Activated naive CD8-positive, alpha-beta T cell treated with anti-CD3 and anti-CD28 coated beads, Interleukin-2, amount 10 ng/mL, durations not matched to agents 7 days and 5 days (primary cell): ENCODE data around the gene C15orf39. TPM values are rescaled to one million over a fixed set of nuclear protein-coding genes. Genes with fewer than 3 reads are reported as not detected.

Source experiments
- ATAC-seq: fragments of 150-1000 bp; cut with Tn5 transposase; one replicate; pipeline ENCODE4 v1.10.0; 2021; ENCODE audit warnings: low read depth, moderate library complexity
- POLR2A ChIA-PET: fragments of 350-600 bp; sonication (Branson Sonifier 250); formaldehyde crosslinking; loops from one replicate; lab custom pipeline; 2021; ENCODE audit warnings: antibody characterized with exemption; lab: Charles Lee
- DNase-seq: peaks from one replicate; pipeline ENCODE4 v3.0.0; 2021
- H3K27ac Mint-ChIP-seq: one replicate; pipeline ENCODE4 v1.8.0; 2022; ENCODE audit warnings: mild to moderate bottlenecking, mixed read lengths
- H3K27me3 Mint-ChIP-seq: one replicate; pipeline ENCODE4 v1.8.0; 2022; ENCODE audit warnings: mild to moderate bottlenecking, moderate library complexity, mixed read lengths
- H3K36me3 Mint-ChIP-seq: one replicate; pipeline ENCODE4 v1.8.0; 2021; ENCODE audit warnings: mild to moderate bottlenecking, mixed read lengths
- H3K4me1 Mint-ChIP-seq: one replicate; pipeline ENCODE4 v1.8.0; 2021; ENCODE audit warnings: mixed read lengths
- H3K4me3 Mint-ChIP-seq: one replicate; pipeline ENCODE4 v1.8.0; 2022; ENCODE audit warnings: mild to moderate bottlenecking, moderate library complexity, mixed read lengths
- H3K9me3 Mint-ChIP-seq: one replicate; pipeline ENCODE4 v1.8.0; 2021; ENCODE audit warnings: mixed read lengths
- total RNA-seq, 2 experiments: library from RNA; stranded (reverse); gene quantifications; one replicate each; pipeline ENCODE4 v1.2.3, GENCODE V29; 2021

Gene C15orf39
- total RNA-seq, 2 experiments from 2014 or later, result 45.6 to 45.9 TPM

DNA sequence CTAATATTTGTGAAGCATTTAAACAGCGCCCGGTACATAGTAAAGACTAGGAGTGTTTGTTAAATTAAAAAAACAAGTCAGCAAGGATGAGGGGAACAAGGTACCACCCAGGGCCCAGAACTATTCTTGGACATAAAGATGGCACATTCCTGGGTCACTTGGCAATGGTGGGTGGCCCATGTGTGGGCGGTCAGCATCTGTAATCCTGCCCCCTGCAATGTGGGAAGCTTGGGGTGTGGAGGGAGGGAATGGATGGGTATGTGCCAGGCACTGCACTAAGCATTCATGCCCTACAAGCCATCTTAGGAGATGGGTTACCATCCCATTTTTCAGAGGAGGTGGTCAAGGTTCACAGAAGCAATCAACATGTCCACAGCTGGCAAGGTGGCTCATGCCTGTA is 7.3 kb upstream of the C15orf39 start:
- POLR2A ChIA-PET, result no interaction called here
- Mint-ChIP-seq H3K27me3 (peaks cover 7% of the 10 kb centered on the region), H3K4me3 (no peak overlapping the region), H3K4me1 (peaks cover 13% of the 10 kb centered on the region), H3K36me3 (no peaks in the 10 kb centered on the region), H3K27ac (no peak overlapping the region), H3K9me3 (no peaks in the 10 kb centered on the region)
- DNase-seq (no peak), ATAC-seq (no peak)

DNA sequence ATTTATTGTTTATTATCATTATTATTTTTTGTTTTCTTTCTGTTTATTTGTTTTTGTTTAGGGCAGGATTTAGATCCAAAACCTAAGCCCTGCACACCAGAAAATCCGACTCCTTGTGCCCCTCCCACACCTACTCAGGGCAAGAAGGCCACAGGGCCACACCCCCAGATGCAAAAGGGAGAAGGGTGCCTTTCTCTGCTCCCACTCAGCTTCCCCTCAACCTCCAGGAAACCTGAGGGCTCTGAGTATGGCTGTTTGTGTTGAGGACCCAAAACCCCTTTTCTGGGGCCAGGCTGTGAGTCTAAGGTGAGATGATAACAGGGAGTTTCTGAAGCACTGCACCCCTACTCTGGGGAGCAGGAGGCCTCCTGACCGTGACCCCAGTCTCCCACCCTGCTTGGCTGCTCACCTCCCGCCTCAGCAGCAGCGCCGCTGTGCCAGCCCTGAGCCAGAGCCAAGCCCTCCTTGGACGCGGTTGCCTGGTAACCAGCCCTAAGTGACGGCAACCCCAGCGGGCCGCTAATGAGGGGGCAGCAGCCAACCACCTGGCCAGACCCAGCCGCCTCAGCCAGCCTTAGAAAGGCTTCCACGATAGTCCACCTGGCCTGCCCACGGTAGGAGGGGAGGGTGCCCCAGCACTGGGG is 6.4 kb upstream of the C15orf39 start:
- POLR2A ChIA-PET, result interaction anchor here (0.6 kb wide), 1 partner anchor 1222 kb away, joined by 3 read pairs; no protein-coding TSS in a partner anchor
- no peaks in the 10 kb centered on the region for H3K36me3 Mint-ChIP-seq

DNA sequence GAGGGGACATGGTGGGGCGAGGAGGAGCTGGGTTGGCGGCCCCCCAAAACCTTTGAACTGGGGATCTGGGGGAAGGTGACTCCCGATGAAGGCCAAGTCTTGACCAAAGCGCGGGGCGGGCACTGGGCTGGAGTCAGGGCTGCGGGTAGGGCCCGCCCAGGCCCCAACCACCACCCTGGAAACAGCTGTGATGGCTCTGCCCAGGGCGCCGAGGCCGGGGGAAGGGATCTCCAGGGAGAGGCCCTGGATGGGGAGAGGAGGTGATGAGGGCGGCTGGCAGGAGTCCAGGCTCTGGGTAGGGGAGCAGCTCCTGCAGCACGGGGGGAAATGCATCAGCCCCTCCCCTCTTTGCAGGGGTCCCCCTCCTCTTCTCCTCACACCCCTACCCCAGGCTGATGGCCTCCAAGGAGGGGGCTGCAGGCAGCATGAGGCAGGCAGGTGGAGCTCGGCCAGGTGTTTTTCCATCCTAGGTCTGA is 5.9 kb upstream of the C15orf39 start:
- POLR2A ChIA-PET, result interaction anchor here (0.6 to 1.5 kb wide), 2 partner anchors 153 to 1223 kb away, joined by 3 to 6 read pairs; no protein-coding TSS in a partner anchor
- ATAC-seq (no peak), DNase-seq (no peak)
- Mint-ChIP-seq H3K36me3 (no peaks in the 10 kb centered on the region), H3K9me3 (no peaks in the 10 kb centered on the region), H3K4me1 (peaks cover 24% of the 10 kb centered on the region), H3K27me3 (peaks cover 5% of the 10 kb centered on the region), H3K27ac (no peak overlapping the region), H3K4me3 (no peak overlapping the region)

More for the DNA sequence above, 6.4 kb upstream of the C15orf39 start:
- no peak overlapping the region for H3K4me3 Mint-ChIP-seq
- ATAC-seq (no peak), DNase-seq (no peak)
- H3K27me3 Mint-ChIP-seq, result peaks cover 5% of the 10 kb centered on the region
- no peaks in the 10 kb centered on the region for H3K9me3 Mint-ChIP-seq
- H3K4me1 Mint-ChIP-seq, result peaks cover 21% of the 10 kb centered on the region
- no peak overlapping the region for H3K27ac Mint-ChIP-seq

DNA sequence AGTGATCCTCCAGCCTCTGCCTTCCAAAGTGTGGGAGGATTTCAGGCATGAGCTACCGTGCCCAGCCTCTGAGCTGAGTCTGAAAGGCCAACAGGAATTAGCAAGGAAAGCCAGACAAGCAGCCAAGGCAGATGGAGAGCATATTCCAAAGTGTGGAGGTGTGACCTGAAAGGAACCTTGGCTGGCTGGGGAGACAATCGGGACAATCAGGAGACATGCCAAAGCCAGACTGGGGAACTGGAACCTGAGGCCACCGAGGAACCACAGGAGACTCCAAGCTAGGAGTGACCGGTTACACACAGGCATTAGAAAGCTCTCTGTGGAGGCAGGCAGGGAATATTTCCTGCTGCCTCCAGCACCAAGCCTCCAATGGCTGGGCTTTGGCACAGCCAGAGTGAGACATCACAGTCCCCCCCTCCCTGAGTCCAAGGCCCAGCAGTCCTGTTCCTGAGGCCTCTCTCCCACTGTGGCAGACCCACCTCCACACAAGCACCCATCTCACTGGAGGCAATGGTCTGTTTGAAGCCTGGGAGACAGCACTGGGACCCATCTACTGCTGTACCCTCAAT is 4.5 kb upstream of the C15orf39 start:
- no peaks in the 10 kb centered on the region for H3K36me3 Mint-ChIP-seq
- ATAC-seq (no peak), DNase-seq (no peak)
- H3K27ac Mint-ChIP-seq, result no peak overlapping the region
- no peak overlapping the region for H3K4me3 Mint-ChIP-seq
- H3K4me1 Mint-ChIP-seq, result peaks cover 31% of the 10 kb centered on the region
- peaks cover 5% of the 10 kb centered on the region for H3K27me3 Mint-ChIP-seq
- no peaks in the 10 kb centered on the region for H3K9me3 Mint-ChIP-seq
- POLR2A ChIA-PET, result interaction anchor here (0.7 to 1.5 kb wide), 3 partner anchors 19 to 154 kb away, joined by 3 to 6 read pairs (median 3); no protein-coding TSS in a partner anchor

DNA sequence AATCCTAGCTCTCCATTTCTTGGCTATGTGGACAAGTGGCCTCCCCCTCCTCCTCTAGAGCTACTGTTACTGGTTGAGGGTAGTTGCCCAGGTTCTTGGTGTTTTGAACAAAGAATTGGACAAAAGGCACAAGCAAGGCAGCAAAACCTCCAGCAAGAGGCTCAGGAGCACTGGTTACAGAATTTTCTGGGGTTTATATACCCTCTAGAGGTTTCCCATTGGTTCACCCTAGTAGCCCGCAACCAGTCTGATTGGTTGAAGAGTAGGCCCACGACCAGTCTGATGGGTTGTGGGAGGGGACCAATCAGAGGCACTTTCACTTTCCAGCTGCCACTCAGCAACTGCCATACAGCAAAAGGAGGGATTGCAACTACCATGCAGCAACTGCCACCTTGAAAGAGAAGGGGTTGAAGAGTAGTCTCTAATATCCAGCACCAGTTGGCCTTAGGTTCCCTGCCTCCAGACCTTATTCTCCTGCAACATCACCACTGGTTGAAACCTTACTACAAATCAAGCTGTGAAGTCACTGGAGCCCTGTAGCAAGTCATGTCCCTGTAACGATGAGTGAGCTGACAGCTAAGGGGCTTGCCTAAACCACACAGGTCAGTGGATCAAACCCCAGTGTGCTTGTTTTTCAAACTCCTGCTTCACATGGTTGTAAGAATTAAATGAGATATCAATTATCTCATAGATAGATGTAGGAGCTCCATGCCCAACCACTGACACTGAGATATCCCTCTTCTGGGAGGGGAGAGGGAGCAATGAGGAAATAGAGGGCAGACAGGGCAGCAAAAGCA is 2.9 kb upstream of the C15orf39 start:
- DNase-seq, result peak; percentile 55
- Mint-ChIP-seq H3K4me1 (peaks cover 31% of the 10 kb centered on the region), H3K4me3 (peak overlapping the region; percentile 94), H3K9me3 (no peaks in the 10 kb centered on the region), H3K36me3 (no peaks in the 10 kb centered on the region), H3K27ac (peak overlapping the region; percentile 82), H3K27me3 (peaks cover 5% of the 10 kb centered on the region)
- POLR2A ChIA-PET, result interaction anchor here (0.6 to 4.4 kb wide), 9 partner anchors 15 to 175 kb away, joined by 3 to 44 read pairs (median 6); partner anchors contain the start of gene PPCDC
- ATAC-seq, result peak; percentile 52

DNA sequence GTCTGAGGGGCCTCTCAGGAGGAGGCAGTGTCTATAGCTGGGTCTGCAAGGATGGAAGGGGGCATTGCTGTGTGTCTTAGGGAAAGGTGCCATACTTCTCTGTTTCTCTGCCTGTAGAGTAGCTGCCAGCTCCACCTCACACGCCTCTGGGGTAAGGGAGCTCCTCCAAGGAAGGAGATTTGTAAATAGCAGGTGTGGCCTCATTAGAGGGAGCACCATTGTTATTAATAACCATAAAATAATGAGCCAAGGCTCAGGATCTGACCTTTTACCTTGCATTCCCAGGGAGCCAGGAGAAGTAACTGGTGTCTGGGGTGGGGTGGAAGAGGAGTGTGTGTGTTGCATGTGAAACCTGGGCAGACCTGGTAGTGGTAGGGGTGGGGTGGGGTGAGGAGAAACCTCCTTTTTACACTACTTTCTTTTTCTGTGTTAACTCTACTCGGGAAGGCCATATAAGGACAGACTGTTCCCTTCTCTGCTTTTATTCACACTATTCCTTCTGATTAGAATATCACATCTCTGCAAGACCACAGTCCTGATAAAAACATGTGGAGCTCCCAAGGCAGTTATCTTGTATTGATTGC is 2.2 kb upstream of the C15orf39 start:
- POLR2A ChIA-PET, result interaction anchor here (0.6 to 4.4 kb wide), 11 partner anchors 15 to 176 kb away, joined by 3 to 44 read pairs (median 6); partner anchors contain the start of gene PPCDC
- Mint-ChIP-seq H3K4me3 (peak overlapping the region; percentile 94), H3K36me3 (no peaks in the 10 kb centered on the region), H3K27me3 (peaks cover 5% of the 10 kb centered on the region), H3K27ac (peak overlapping the region; percentile 82), H3K4me1 (peaks cover 37% of the 10 kb centered on the region), H3K9me3 (no peaks in the 10 kb centered on the region)
- no peak for DNase-seq
- no peak for ATAC-seq

DNA sequence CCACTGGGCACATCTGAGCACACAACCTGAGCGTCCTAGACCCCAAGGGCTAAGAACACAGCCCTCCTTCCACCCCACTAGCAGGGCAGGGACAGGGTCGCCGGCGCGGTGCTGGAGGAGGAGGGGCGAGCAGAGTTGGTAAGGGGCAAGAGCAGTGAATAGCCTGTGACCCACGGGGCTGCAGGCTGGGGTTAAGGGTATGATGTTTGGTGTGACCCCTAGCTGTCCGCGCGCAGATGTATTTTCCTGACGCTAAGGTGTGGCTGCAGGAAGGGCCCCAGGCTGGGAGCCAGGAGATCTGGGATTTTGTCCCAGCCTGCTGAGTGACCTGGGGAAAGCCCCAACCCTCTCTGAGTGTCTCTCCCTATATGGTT is 1.3 kb upstream of the C15orf39 start:
- peak overlapping the region; percentile 82 for H3K27ac Mint-ChIP-seq
- no peaks in the 10 kb centered on the region for H3K27me3 Mint-ChIP-seq
- no peaks in the 10 kb centered on the region for H3K36me3 Mint-ChIP-seq
- no peaks in the 10 kb centered on the region for H3K9me3 Mint-ChIP-seq
- H3K4me1 Mint-ChIP-seq, result peaks cover 45% of the 10 kb centered on the region
- no peak for ATAC-seq
- DNase-seq, result no peak
- POLR2A ChIA-PET, result interaction anchor here (0.5 to 4.4 kb wide), 9 partner anchors 18 to 733 kb away, joined by 3 to 44 read pairs (median 10); partner anchors contain the start of gene PPCDC
- H3K4me3 Mint-ChIP-seq, result peak overlapping the region; percentile 94

DNA sequence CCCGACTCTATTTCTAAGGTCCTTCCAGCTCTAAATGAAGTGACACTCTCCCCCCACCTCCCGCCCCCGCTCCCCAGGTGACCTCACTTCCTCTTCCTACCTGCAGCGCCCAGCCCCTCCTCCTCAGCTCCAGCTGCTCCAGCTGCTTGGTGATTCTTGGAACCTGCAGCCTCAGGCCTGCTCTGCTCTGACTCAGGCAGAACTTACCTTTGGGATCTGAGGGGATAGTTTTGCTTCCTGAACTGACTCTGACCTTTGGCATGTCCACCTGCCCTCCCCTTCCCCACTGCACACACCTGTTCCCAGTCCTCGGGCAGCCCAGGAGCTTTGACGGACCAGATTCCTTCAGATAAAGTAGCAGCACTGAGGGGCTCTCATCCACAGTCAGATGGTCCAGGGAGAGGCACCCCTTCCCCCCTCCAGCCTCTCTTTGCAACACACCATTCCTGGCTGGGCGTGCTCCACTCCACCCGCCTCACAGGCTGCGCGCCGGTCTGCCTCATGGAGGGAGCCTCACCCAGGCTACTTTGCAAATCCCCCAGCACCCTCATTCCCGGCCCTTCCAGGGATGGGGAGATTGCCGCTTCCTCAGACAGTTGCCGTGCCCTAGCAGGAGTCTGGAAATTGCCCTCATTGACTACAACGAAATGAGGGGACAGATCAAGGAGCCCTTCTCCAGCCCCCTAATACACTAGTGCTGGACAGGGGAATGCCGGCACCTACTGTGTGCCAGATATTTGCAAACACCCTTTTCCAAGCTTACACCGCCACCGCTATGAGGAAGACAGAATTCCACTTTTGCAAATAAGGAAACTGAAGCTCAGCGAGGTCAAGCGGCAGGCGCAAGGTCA is 692 bp upstream of the C15orf39 start:
- peak; percentile 59 for DNase-seq
- peak overlapping the region; percentile 82 for H3K27ac Mint-ChIP-seq
- peak overlapping the region; percentile 94 for H3K4me3 Mint-ChIP-seq
- H3K9me3 Mint-ChIP-seq, result no peaks in the 10 kb centered on the region
- H3K36me3 Mint-ChIP-seq, result no peaks in the 10 kb centered on the region
- POLR2A ChIA-PET, result interaction anchor here (0.5 to 4.4 kb wide), 30 partner anchors 8 to 1227 kb away, joined by 3 to 44 read pairs (median 5); partner anchors contain the start of genes COX5A, PML and PPCDC
- peaks cover 45% of the 10 kb centered on the region for H3K4me1 Mint-ChIP-seq
- no peaks in the 10 kb centered on the region for H3K27me3 Mint-ChIP-seq
- no peak for ATAC-seq

DNA sequence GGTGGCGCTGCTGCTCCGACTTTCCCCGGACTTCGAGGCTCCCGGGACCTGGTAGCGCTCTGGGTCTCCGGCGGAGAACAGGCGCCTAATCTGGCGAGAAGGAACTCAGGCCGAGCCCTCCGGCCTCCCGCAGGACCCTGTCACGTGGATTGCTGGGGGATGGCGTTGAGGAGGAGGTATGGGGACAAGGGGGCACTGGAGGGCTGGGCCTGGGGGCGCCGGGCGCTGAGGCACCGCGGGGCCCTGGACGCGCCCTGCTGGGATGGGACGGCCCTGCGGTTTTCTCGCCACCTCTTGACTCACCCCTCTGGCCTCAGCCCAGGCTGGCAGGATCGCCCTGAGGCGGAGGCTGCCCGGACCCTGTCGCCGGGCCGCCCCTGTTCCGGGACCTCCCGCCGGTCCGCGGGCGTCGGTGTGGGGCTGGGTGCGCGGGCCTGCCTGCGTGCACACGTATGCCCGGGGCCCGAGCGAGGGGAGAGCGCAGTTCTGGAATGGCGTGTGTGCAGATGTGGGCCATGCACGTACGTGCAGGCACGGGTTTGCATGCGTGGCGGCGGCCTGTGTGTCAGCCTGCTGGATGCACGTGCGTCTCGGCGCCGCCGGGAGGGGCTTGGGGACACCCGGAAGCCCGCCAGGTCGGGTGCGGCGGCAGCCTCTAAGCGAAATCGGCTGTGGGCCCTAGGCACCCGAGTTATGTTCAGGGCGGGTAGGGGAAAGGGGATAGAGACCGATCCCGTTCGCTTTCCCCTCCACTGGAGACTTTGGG is 752 bp downstream of the C15orf39 start:
- Mint-ChIP-seq H3K36me3 (peaks cover 2% of the 10 kb centered on the region), H3K27me3 (no peaks in the 10 kb centered on the region), H3K9me3 (no peaks in the 10 kb centered on the region), H3K27ac (peak overlapping the region; percentile 85), H3K4me3 (peak overlapping the region; percentile 89), H3K4me1 (peaks cover 45% of the 10 kb centered on the region)
- peak; percentile 46 for ATAC-seq
- DNase-seq, result peak; percentile 87
- POLR2A ChIA-PET, result interaction anchor here (1.0 to 4.4 kb wide), 18 partner anchors 10 to 1208 kb away, joined by 3 to 44 read pairs (median 7); partner anchors contain the start of genes COX5A, PML and PPCDC

DNA sequence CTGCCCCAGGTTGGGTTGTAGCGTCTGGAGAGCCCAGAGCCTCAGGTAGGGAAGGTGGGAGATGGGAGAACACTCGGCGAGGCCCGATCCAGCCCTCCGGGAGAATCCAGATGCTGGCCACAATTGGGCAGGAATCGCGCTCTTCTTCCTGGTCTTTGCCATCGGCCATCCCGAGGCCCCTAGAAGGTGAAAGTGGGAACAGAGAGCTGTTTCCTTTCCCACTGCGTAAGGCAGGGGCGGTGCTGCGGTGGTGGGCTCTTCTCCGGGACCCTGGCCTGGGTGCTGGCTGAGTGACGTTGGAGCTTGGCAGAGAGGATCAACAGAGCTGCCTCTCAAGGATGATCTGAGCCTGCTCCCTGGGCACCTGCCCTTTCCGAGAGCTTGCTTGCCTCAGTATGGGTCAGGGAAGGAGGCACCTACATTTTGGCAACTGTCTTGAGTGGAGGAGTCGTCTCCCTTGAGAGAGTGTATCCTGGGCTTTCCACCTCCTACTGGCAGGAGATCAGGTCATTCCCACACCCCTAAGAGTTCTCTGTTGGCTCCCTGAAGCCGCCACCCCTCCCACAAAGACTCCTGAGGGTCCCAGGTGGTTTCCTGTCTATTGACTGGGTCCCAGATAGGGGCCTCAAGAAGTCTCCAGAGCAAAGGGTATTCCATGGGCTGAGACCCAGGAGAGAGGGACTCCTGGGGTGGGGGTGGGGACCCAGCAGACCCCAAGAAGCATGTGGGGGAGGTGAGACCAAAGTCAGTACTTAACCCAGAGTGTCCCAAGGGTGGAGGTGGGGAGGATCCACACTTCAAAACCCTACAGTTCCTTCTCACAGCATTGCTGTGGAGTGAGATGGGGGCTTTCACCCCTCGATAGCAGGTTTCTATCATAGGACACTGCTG is 1.6 kb downstream of the C15orf39 start:
- Mint-ChIP-seq H3K9me3 (no peaks in the 10 kb centered on the region), H3K36me3 (peaks cover 2% of the 10 kb centered on the region), H3K4me3 (peak overlapping the region; percentile 89), H3K27ac (peak overlapping the region; percentile 85), H3K4me1 (peaks cover 43% of the 10 kb centered on the region), H3K27me3 (no peaks in the 10 kb centered on the region)
- ATAC-seq, result no peak
- POLR2A ChIA-PET, result interaction anchor here (0.6 to 1.9 kb wide), 7 partner anchors 12 to 466 kb away, joined by 3 to 12 read pairs (median 5); partner anchors contain the start of gene PPCDC
- DNase-seq, result no peak

DNA sequence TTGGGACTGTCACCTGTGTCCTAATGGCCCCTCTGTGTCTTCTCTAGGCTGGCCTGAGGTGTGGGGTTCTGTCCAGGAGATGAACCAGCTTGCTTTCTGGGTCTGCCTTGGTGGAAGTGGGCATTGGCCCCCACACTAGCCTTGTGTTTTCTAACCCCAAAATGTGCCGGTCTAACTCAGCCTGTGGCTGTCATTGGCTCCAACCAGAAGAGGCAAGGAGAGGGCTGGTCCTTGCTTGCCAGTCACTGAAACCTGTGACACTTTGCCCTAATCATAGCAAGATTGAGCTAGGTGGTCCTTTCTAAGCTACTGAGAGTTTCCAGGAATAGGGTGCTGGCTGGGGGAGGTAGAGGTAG is 2.2 kb downstream of the C15orf39 start:
- DNase-seq (no peak), ATAC-seq (no peak)
- POLR2A ChIA-PET, result interaction anchor here (1.0 to 1.9 kb wide), 7 partner anchors 11 to 180 kb away, joined by 3 to 12 read pairs (median 4); partner anchors contain the start of gene PPCDC

More for the DNA sequence above, 2.2 kb downstream of the C15orf39 start:
- H3K4me1 Mint-ChIP-seq, result peaks cover 38% of the 10 kb centered on the region
- H3K27me3 Mint-ChIP-seq, result no peaks in the 10 kb centered on the region
- H3K9me3 Mint-ChIP-seq, result no peaks in the 10 kb centered on the region
- peak overlapping the region; percentile 89 for H3K4me3 Mint-ChIP-seq
- H3K36me3 Mint-ChIP-seq, result peaks cover 2% of the 10 kb centered on the region
- peak overlapping the region; percentile 85 for H3K27ac Mint-ChIP-seq
